Naive thymus-derived CD4-positive, alpha-beta T cell (primary cell): ENCODE data around the gene ZBTB18. TPM values are rescaled to one million over a fixed set of nuclear protein-coding genes. Genes with fewer than 3 reads are reported as not detected.

ENCODE experiments used
- polyA plus RNA-seq, 2 donors: library from polyadenylated mRNA; unstranded; fragments of 300-500 nt; fragmentation: Illumina TruSeq; gene quantifications; one replicate each; pipeline ENCODE4 v1.2.3, GENCODE V29; 2021
- total RNA-seq, 6 experiments: library from RNA in 5 of 6; stranded (reverse) in 5 of 6; gene quantifications; 1 replicate in 5 of 6; 2 replicates in 1 of 6; pipeline ENCODE4 v1.2.3 and lab custom pipeline; 2021 to 2026

Gene ZBTB18
- total and polyA plus RNA-seq, 7 experiments from 2014 or later, result 3.6 to 90.7 (median 42.4) TPM

Other genes with a start within 250 kb of the ZBTB18 start
- gene AKT3, start 201.0 kb upstream of the ZBTB18 start, total RNA-seq, result 100 to 1,000 TPM in 1 of 5 experiments, 10 to 100 TPM in 4; 22.5 to 123 (median 88.5) TPM
- gene AKT3, start 201.0 kb upstream of the ZBTB18 start, polyA plus RNA-seq, result 1 to 10 TPM; 1.6 to 3.0 TPM